Smooth muscle cell (in vitro differentiated cells): ENCODE measurements around the gene CACNG4. TPM values are rescaled to one million over a fixed set of nuclear protein-coding genes. Genes with fewer than 3 reads are reported as not detected.
"Not testable (repeated sequence)": the region's sequence is repeated elsewhere in the genome, so short reads cannot be mapped to it uniquely, and the experiment has no call there.

Experiments used
- DNase-seq: peaks from one replicate; lab custom pipeline; 2025; ENCODE audit not compliant: unreplicated experiment; lab: John Stamatoyannopoulos, UW
- H2AFZ ChIP-seq: fragments of 200-600 bp; sonication (generic); 2 replicates; pipeline ENCODE4 v1.6.0; 2016; ENCODE audit warnings: antibody characterized with exemption, low read depth, mild to moderate bottlenecking
- H3F3A ChIP-seq: fragments of 200-600 bp; sonication (generic); 2 replicates; pipeline ENCODE4 v1.6.0; 2017; ENCODE audit warnings: antibody characterized with exemption, low read depth
- H3K27ac ChIP-seq: fragments of 200-600 bp; sonication (generic); 2 replicates; pipeline ENCODE4 v1.5.1; 2016; ENCODE audit warnings: low read depth, mild to moderate bottlenecking
- H3K27me3 ChIP-seq: fragments of 200-600 bp; sonication (generic); 2 replicates; pipeline ENCODE4 v1.6.1; 2016; ENCODE audit warnings: low read depth, mild to moderate bottlenecking
- H3K36me3 ChIP-seq: fragments of 200-600 bp; sonication (generic); 2 replicates; pipeline ENCODE4 v1.5.1; 2016; ENCODE audit warnings: low read depth
- H3K4me1 ChIP-seq: fragments of 200-600 bp; sonication (generic); 2 replicates; pipeline ENCODE4 v1.5.1; 2016; ENCODE audit warnings: low read depth
- H3K4me2 ChIP-seq: fragments of 200-600 bp; sonication (generic); 2 replicates; pipeline ENCODE4 v1.6.0; 2016; ENCODE audit warnings: mild to moderate bottlenecking
- H3K4me3 ChIP-seq: fragments of 200-600 bp; sonication (generic); 2 replicates; pipeline ENCODE4 v1.5.1; 2016; ENCODE audit warnings: mild to moderate bottlenecking
- H3K79me2 ChIP-seq: fragments of 200-600 bp; sonication (generic); 2 replicates; pipeline ENCODE4 v1.6.0; 2016; ENCODE audit warnings: low read depth, mild to moderate bottlenecking
- H3K9ac ChIP-seq: fragments of 200-600 bp; sonication (generic); 2 replicates; pipeline ENCODE4 v1.6.0; 2016; ENCODE audit warnings: low read depth
- H3K9me3 ChIP-seq: fragments of 200-600 bp; sonication (generic); replicated peaks from 2 replicates; pipeline ENCODE4 v1.5.1; 2016; ENCODE audit warnings: low read depth
- H4K20me1 ChIP-seq: fragments of 200-600 bp; sonication (generic); 2 replicates; pipeline ENCODE4 v1.6.0; 2016; ENCODE audit warnings: low read depth
- WGBS: methylation state at CpG from one replicate; pipeline ENCODE4 v1.1.7; 2016; ENCODE audit warnings: low lambda C conversion rate; 5-methylcytosine and 5-hydroxymethylcytosine counted together
- polyA plus RNA-seq: library from polyadenylated mRNA; unstranded; fragments of >200 nt; fragmentation: Nextera tagmentation; extraction: Ambion mirVana; gene quantifications from 2 replicates; pipeline ENCODE4 v1.2.1, GENCODE V29; 2016
- total RNA-seq: library from RNA; depleted of rRNA; stranded (reverse); fragments of >200 nt; gene quantifications from 2 replicates; pipeline ENCODE4 v1.2.3, GENCODE V29; 2014
- TF ChIP-seq, protein P1 (sequence below): fragments of 200-600 bp; sonication (generic); IDR thresholded peaks from 2 replicates; pipeline ENCODE4 v1.5.1; 2017; ENCODE audit warnings: borderline replicate concordance, mild to moderate bottlenecking, antibody characterized with exemption; ENCODE audit not compliant: insufficient read depth, poor library complexity, severe bottlenecking

The CACNG4 gene
- total and polyA plus RNA-seq, 2 experiments from 2014 or later, result 1.4 to 6.5 TPM

DNA sequence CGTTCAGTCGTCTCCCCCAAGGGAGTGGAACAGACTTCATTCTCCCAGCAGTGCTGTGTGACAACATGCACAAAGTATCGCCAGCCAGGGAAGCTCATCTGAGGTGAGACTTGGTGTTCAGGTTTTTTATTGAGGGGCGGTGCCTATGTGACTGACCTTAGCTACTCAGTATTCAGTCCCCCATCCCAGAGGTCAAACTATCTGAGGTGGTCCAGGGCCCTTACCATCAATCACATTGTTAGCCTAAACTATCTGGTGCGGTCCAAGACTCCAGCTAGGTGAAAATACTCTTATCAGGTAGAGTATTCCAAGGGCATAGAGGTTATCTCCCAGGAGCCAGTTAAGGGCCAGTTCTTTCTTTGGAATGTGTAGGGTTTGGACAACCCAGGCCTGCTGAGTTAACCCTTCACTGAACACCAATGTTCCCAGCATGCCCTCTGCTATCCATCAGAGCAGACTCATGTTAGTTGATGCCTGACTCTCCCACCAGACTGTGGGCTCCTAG is 74.4 kb downstream of the CACNG4 start:
- no peak overlapping the region for H3K4me2 ChIP-seq
- WGBS, result 72% methylated on average over 5 of the region's 5 CpGs
- H4K20me1 ChIP-seq, result no peaks in the 10 kb centered on the region
- H3K27me3 ChIP-seq, result no peaks in the 10 kb centered on the region
- no peaks in the 10 kb centered on the region for H3K4me1 ChIP-seq
- no peak overlapping the region for H2AFZ ChIP-seq
- H3K9ac ChIP-seq, result no peak overlapping the region
- H3K27ac ChIP-seq, result no peak overlapping the region
- no peak overlapping the region for H3K4me3 ChIP-seq
- TF ChIP-seq, protein P1, sequence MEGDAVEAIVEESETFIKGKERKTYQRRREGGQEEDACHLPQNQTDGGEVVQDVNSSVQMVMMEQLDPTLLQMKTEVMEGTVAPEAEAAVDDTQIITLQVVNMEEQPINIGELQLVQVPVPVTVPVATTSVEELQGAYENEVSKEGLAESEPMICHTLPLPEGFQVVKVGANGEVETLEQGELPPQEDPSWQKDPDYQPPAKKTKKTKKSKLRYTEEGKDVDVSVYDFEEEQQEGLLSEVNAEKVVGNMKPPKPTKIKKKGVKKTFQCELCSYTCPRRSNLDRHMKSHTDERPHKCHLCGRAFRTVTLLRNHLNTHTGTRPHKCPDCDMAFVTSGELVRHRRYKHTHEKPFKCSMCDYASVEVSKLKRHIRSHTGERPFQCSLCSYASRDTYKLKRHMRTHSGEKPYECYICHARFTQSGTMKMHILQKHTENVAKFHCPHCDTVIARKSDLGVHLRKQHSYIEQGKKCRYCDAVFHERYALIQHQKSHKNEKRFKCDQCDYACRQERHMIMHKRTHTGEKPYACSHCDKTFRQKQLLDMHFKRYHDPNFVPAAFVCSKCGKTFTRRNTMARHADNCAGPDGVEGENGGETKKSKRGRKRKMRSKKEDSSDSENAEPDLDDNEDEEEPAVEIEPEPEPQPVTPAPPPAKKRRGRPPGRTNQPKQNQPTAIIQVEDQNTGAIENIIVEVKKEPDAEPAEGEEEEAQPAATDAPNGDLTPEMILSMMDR, result no peak
- no peaks in the 10 kb centered on the region for H3K9me3 ChIP-seq
- no peaks in the 10 kb centered on the region for H3K79me2 ChIP-seq
- no peak for DNase-seq
- H3F3A ChIP-seq, result no peaks in the 10 kb centered on the region
- no peaks in the 10 kb centered on the region for H3K36me3 ChIP-seq

DNA sequence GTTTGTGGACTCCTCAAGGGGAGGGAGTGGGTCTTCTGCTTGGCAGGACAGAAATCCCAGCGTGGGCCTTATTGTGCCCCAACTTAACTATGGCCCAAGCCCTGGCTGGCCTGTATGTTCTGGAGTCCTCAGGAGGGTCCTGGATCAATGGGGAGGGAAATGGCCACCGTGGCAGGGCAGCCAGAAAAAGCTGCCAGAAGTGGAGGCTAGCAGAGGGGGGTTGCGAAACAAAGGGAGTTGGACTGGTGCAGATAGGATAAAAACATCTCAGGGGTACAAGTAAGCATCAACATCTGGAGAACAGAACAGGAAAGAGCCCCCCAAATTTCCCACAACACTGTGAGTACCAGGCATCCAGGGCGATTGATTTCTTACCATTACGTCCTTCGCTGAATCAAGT is 76.1 kb downstream of the CACNG4 start:
- no peak overlapping the region for H3K4me2 ChIP-seq
- H3K9ac ChIP-seq, result no peak overlapping the region
- DNase-seq, result no peak
- H3F3A ChIP-seq, result no peaks in the 10 kb centered on the region
- H3K79me2 ChIP-seq, result no peaks in the 10 kb centered on the region
- TF ChIP-seq, protein P1, result no peak
- H3K36me3 ChIP-seq, result no peaks in the 10 kb centered on the region
- H2AFZ ChIP-seq, result no peak overlapping the region
- no peaks in the 10 kb centered on the region for H3K4me1 ChIP-seq
- no peaks in the 10 kb centered on the region for H3K27me3 ChIP-seq
- no peaks in the 10 kb centered on the region for H3K9me3 ChIP-seq
- 96% methylated on average over 6 of the region's 6 CpGs for WGBS
- no peak overlapping the region for H3K4me3 ChIP-seq
- H4K20me1 ChIP-seq, result no peaks in the 10 kb centered on the region
- no peak overlapping the region for H3K27ac ChIP-seq

DNA sequence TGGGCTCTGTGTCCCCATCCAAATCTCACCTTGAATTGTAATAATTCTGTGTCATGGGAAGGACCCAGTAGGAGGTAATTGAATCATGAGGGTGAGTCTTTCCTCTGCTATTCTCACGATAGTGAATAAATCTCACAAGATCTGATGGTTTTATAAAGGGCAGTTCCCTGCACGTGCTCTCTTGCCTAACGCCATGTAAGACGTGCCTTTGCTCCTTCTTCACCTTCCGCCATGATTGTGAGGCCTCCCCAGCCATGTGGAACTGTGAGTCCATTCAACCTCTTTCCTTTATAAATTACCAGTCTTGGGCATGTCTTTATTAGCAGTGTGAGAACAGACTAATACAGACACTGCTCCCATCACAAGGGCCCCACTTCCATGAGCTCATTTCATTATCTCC is 76.6 kb downstream of the CACNG4 start:
- H3K9me3 ChIP-seq, DNase-seq, H3F3A ChIP-seq, H3K27me3 ChIP-seq, H3K27ac ChIP-seq, H3K9ac ChIP-seq, H2AFZ ChIP-seq, H3K4me2 ChIP-seq, H3K4me3 ChIP-seq, H3K79me2 ChIP-seq, H3K4me1 ChIP-seq, H4K20me1 ChIP-seq, H3K36me3 ChIP-seq: not testable (repeated sequence)
- WGBS, result 97% methylated on average over 5 of the region's 5 CpGs

DNA sequence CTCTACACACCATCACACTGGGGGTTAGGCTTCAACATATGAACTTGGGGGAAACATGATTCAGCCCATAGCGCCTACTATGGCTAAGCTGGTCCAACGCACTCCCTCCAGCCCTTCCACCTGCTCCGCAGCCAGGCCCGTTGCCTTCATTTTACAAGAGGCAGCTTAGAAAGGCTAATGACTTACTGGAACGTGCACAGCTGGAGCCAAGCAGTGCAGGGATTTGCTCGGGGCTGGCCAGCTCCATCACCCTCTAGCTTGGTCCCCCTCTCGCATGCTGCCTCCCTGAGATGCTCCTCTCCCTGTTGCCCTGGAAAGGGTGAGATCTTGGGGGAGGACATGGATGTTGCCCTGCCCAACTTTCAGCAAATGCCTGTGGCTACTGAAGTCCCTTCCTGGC is 77.0 kb downstream of the CACNG4 start:
- no peak for DNase-seq
- Histone ChIP-seq H3K9ac (no peak overlapping the region), H3K4me3 (no peak overlapping the region), H3K79me2 (no peaks in the 10 kb centered on the region), H2AFZ (no peak overlapping the region), H3K27ac (no peak overlapping the region), H3F3A (no peaks in the 10 kb centered on the region), H3K9me3 (no peaks in the 10 kb centered on the region), H4K20me1 (no peaks in the 10 kb centered on the region), H3K4me1 (no peaks in the 10 kb centered on the region), H3K4me2 (no peak overlapping the region), H3K27me3 (no peaks in the 10 kb centered on the region), H3K36me3 (no peaks in the 10 kb centered on the region)
- WGBS, result 86% methylated on average over 7 of the region's 7 CpGs
- TF ChIP-seq, protein P1, result no peak
